GM18511 (cell line): Measurements from ENCODE around the gene FOSL2.
"Not testable (repeated sequence)": the region's sequence is repeated elsewhere in the genome, so short reads cannot be mapped to it uniquely, and the experiment has no call there.

Experiments used
- ATAC-seq: cut with Tn5 transposase; IDR thresholded peaks from one replicate; pipeline ENCODE4 v1.9.1; 2021; ENCODE audit warnings: mild to moderate bottlenecking, moderate library complexity; ENCODE audit not compliant: unreplicated experiment

Gene FOSL2

DNA sequence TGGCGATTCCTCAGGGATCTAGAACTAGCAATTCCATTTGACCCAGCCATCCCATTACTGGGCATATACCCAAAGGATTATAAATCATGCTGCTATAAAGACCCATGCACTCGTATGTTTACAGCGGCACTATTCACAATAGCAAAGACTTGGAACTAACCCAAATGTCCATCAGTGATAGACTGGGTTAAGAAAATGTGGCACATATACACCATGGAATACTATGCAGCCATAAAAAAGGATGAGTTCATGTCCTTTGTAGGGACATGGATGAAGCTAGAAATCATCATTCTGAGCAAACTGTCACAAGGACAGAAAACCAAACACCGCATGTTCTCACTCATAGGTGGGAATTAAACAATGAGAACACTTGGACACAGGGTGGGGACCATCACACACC lies 20.9 kb upstream of the FOSL2 start:
- ATAC-seq: not testable (repeated sequence)

DNA sequence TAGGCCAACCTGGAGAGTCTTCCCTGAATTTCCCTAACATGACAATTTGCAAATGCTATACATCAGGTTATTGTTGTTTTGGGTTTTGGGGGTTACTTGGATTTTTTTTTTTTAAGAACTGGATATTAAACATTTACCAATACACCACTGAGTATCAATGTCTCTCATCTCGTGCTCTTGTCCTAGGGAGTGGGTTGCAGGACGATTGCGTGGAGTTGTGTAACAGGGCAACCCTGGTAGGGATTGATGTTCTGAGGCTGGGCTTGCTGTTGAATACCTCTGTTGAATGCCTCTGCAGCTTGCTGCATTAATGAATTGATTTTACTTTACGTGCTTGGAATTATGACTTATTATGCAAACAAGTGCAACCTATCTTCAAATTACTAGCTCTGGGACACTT lies 18.8 kb upstream of the FOSL2 start:
- no peak for ATAC-seq

DNA sequence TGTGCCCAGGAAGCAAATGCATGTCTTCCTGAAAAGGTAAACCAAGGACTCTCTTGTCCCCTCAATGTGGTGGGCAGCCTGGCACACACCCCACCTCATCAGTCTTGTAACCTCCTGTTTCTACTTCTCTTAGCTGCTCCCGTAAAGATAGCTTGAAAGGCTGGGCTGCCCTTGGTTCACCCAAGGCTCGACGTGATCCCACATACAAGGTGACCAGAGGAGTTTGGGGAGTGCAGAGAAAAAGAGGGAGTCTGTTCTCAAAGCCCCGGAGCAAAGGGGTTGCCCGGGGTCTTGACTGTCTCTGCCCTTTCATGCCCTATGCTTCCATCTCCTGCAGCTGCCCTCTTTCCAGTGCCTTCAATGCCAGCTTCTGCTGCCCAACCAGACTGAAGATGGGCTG lies 18.3 kb upstream of the FOSL2 start:
- no peak for ATAC-seq

DNA sequence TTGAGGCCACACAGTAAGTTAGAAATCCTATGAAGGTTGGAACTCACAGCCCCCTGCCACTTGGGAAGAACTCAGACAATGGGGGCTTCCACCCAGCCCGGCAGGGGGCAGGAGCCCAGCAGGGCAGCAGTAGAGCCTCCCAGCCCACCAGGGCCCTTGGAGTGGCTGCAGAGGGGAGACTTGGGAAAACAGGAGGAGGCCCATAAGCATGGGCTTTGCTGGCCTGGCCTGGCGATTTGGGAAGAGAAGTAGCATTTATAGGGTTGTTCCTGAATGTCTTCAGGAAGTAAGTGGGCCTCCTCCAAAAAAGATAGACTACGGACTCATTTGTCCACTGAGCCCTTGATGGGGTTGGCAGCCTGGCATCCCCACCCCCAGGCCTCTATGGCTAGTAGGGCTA lies 17.4 kb upstream of the FOSL2 start:
- ATAC-seq: no peak

DNA sequence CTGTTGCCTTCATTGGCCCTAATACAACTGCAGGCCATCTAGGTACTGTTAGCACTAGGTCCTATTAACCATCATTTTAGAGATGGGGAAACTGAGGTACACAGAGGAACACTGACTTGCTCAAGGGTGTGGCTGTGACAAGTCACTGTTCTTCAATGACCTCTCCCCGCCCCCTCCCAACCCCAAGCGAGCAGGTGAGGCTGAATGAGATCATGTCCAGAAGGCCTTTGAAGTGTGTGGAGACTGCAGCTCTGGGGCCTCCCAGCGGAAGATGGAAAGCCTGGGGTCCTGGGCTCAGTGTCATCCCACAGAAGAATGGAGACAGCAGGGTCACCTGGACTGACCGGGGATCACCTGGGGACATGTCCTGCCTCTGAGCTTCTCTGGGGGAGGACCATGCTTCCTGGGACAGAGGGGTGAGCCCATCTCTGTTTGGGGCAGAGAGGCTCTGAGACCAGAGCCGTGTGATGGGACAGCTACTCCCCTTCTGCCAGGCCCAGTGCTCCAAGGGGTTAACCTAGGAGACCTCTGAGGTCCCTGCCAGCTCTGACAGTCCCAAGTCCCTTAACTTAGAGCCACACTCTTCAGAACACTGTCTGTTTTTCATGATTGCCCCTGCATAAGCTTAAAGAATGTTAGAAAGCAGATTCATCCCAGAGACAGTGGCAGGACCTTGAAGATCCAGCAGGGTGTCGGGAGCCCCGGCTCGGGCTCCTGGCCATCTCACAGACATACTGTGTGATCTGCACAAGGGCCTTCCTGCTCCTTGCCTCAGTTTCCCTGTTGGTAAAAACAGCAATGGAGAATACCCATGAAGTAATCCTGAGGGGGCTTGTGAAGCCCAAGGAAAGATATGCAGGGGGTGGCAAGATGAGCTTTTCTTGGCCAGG lies 16.7 kb upstream of the FOSL2 start:
- no peak for ATAC-seq

DNA sequence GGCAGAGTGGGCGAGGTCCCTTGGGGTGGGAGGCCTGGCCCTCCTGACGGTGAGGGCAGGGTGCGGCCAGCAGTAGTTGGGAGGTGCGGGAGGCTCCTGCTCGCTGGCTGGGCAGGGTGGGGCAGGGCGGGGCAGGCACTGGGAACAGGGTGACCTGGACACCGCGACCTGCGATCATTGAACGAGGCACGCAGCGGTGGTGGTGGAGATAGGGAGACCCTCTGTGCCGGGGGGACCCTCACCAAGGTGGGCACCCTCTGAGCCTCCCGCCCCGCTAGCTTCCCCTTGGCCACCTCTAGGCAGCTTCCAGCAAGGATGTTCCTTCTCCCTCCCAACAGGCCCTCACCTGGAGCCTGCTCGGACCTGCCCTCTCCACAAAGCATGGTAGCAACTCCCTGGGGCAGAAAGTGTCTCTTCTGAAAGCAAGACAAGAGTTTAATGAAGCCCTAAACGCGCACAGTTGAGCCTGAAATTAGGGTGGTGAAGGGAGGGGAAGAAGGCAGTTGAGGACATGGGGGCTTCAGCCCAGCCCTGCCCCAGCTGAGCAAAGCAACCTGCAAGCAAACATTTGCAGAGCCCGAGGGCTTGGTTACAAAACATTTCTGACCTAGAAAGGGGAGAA lies 15.4 kb upstream of the FOSL2 start:
- no peak for ATAC-seq

DNA sequence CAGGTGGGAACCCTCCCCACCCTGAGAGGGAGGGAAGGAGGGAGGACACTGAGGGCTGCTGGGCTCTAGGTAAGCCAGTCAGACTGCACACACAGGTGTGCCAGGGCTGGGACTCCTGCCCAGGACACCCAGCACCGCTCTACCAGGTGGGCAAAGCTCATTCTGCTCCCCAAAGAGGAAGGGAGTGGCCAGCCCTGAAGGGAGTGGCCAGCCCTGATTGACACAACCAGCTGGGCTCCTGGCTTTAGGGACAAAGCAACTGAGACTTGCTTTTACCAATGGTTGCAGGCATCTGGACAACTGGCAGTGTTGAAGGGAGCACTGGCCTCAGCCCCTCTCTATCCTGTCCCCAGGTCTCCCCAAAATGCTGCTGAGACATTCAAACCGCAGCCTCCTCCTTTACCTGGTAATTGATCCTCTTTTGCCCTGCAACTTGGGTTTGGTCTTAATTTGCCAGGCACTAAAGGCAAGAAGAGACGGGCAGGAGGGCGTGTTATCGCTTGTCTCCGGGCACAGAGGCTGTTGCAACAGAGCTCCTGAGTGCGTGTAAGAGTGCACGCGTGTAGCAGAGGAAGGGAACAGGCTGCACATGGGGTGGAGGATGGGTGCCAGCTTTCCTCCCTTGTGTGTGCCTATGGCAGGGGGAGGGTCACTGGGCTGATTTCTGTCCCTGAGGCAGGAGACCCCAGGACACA lies 14.5 kb upstream of the FOSL2 start:
- ATAC-seq: no peak

DNA sequence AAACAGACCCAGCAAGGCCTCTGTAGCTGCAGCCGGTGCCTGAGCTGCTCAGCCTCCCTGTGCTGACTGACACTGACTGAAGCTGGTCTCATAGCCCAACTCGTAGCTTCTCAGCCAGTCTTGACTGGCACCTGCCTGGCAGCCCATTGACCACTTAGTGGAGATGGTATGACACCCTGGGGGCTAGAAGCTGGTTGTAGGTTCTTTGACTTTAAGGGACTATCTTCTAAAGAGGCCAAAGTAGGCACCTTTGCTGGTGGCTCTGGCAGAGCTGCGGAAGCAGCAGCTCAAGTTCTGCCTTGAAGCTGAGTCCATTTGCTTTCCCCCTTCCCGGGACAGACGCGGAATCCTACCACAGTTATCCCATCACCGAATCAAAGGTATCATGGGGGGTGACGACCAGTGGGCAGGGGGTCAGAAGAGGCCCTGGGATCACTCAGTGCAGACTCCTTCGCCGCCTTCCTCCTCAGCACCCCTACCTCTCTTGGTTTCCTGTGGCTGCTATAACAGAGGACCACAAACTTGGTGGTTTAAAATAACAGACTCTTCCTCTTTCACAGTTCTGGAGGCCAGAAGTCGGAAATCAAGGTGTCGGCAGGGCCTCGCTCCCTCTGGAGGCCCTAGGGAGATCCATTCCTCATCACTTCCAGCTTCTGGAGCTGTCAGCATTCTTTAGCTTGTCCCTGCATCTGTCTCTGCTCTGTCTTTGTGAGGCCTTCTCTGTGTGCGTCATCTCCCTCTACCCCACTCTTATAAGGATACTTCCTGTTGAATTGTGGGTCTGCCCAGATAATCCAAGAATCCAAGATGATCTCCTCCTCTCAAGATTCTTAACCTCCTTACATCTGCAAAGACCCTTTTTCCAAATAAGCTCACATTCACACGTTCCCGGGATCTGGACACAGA lies 13.7 kb upstream of the FOSL2 start:
- no peak for ATAC-seq

DNA sequence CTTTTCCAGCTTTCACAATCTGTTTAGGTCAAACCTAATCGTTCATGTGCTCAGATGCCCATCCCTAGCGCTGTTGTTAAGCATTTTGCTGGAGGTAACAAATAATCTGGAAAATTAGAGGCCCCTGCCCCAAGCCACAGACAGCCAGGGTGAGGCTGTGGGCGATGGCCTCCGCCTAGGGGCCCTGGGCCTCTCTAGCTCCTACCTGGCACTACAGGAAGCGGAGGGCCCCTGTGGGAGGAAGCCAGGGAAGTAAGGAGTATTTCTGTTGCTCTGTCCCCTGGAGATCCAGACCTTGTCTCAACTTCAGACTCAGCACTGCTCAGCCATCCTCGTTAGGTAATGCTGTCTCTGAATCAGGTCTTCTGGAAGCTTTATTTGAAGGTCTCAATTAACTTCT lies 12.4 kb upstream of the FOSL2 start:
- ATAC-seq: no peak

DNA sequence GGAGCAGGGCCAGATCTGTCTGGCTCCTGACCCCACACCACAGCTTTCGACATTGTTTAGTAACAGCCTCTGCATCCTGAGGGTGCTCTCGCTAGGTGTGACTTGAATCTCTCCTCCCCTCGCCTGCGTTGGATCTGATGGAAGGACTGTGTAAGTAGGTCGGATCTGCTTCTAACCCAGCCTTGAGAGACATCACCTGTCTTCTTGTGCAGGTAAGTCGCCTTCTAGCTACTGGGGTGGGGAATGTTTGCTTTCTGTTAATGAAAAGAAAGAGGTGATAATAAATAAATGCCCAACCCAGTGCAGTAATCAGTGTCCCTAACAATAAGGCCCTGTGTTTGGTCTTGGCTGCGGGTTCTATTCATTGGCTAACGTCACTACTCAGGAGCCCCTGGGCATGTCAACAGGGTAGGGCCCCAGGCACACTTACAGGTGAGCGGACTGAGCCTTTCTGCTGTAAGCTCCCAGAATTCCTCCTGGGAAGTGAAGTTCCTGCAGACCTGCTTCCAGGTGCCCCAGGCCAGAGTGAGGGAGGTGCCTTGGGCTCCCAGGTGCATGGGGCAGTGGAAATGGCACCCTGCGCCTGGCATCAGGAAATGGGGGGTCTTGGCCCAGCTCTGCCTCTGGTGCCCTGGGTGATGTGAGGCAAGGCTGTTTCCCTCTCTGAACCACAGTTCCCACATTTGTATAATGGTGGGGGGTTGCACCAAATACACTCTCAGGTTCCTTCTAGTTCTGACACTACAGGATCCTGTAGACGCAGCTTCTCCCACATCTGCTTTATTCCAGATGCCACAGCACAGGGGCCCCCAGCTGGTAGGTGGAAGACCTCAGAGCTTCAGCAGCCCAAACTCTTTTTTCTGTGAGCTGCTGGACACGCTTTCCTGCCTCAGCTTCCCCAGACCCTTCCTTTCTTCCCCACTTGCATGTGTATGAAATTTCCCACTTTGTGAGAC lies 11.2 kb upstream of the FOSL2 start:
- ATAC-seq: no peak

DNA sequence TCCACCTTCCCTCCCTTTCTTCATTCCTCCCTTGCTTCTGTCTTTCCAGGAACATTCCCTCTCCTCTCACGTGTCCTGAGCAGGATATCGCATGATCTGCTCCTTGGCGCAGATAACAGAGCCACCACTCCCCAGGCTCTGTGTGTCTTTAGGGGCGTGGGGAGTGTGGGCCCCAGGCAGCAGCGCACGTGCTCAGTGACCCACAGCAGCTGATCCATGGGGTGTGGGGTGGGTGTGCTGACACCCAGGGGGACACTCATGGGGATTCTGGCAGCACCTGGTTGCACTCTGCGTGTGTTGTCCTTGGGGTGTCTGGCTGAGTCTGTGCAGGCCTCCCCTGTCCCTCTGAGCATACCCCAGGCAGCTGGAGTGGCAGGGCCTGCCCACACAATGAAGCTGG lies 9.9 kb upstream of the FOSL2 start:
- no peak for ATAC-seq

DNA sequence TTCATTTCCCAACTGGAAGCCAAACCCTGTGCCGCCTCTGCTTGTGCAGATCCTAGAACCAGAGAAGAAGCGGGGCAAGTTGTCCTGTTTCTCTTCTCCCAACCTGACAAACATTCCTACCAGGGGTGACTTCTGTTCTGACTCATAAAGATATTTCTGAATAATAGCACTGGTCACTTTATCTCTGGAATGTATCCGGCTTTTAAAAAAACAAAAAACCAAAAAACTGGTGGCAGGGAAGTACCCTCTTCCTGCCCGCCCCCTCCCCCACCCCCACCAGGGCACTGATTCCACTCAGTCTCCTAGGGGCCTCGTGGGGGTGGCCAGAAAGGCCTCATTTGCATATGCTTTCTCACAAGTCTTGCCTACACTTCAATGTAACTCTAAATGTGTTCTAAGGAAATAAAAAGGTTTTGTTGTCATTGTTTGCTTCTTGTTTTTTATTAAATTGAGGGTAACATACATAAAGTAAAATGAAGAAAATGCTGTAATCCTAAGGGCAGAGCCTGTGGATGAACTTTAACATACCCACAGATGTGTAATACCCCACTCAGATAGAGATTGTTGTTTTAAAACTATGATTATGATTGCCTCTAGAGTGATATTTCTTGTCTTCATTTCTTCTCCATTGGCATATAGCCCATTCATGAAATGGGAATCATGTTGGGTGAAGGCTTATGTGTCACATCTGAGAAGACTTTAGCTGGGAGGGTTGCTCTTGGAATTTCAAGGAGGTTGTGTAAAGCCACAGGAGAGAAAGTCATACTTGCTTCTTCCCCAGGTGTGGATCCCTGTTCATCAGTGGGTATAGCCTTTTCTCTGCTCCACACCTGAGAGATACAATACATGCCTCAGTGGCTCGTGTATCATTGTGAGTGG lies 5.3 kb upstream of the FOSL2 start:
- no peak for ATAC-seq

DNA sequence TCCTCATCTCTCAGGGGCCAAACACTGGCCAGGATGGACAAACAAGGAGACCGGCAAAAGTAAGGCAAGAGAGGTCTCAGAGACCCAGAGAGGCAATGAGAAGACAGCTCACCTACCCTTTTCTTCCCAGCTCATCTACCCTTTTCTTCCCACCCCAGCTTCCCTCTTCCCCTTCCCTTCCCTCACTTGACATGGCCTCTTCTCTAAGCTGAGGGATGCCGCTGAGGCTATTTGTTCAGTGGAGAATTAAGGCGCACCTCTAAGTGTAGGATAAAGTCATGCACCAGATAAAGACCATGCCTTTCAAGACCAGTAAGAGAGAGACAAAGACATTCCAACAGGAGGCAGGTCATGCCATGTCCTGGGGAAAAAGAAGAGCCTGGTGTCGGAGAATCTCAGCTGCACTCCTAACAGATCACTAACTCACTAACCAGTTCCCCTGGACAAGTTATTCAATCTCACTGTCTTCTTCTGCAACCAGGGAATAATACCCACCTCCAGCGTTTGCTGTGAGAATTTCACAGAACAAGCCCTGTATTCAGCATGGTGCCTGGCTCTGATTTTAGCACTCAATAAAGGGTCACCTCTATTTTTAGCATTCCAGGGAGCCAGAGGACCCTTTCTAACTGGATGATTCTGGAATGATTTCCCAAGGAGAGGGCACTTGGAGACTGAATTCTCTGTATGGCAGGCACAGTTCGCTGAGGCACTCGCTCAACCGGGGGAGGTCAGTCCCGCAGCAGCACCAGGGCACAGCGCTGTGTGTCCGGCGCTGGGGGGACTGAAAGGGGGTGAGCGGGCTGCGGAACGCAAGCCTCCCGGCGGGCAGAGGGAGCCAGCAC lies 3.0 kb upstream of the FOSL2 start:
- ATAC-seq: no peak

DNA sequence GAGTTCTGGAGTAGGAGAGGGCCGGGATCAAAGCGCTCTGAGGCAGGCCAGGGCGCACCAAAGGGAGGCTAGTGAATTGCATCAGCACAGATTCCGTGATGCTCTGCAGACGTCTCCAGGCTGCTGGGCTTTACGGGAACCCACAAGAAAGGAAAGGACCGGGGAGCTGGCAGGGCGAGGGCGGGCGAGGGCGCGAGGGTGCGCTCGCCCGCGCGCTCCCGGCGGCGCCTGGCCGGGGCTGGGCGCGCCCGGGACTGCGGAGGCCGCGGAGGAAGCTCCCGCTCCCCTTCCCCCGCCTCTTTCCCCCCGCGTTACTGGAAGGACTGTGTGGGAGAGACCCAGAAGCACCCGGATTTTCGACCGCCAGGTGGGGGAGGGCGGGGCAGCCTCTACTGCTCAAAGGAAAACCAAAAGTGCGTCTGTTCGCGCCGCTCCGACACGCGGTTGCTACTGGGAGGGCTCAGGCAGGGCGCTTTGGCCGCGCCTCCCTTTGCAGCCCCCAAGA lies 2.4 kb upstream of the FOSL2 start:
- peak; percentile 19 for ATAC-seq

DNA sequence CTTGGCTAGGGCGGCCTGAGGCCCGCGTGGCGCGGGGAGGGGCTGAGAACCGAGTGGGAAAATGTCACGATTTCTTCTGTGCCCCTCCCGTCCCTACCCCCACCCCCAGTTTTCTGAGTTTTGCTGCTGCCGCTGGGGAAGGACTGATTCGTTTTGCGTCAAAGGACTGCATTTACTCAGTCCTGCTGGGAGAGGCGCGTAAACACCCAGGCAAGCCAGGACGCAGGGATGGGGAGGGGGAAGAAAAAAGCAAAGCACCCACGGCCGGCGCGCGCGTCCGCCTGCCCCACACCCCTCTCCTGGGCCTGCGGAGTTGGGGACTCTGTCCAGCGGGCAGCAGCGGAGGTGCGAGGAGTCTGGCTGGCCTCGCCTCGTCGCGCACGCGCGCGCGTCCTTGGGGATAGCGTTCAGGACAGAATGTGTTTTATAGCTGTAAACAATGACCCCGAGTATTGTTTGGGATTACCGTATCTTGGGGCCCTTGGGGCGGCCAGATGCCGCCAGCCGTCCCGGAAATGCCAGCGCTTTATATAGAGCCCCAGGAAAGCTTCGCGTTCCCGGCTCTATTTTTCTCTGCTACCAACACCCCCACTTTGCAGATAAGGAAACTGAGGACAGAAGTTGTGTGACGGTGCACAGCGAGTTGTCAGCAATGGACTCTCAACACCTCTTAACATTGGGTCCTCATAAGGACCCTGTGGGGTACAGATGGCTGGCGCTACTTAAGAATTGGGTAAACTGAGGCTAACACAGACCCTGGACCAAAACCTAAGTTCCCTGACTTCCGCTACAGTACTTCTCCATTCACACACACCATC lies 1.7 kb upstream of the FOSL2 start:
- no peak for ATAC-seq

DNA sequence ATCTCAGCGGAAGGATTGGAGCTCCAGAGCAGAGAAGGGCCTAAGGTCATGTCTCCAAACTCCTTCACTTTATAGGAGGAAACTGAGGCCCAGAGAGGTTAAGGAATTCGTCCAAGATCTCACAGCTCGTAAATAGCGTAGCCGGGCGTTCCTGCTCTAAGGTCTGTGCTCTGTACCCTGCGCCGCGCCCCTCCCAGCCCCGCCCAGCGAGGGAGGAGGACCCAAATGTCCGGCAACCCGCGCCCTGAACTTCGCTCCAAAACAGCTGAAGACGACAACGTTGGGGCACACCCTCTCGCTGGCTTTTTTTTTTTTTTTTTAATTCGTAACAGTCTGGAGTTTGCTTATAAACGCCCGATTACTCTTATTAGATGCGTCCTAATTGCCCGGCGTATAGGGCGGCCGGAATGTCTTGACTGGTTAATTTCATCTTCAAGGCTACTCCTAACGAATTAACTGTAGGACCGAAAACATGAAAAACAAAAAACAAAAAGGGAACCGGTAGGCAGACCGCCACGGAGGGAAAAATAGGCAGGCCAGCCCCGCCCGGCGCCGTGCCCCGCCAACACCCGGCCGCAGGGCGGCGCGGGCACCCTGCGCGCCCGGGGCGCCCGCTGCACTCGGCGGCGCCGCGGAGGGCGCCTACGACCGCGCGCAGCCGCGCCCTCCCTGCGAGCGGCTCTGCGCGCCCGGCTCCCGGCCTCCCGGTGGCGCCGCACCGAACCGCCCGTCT lies 928 bp upstream of the FOSL2 start:
- peak; percentile 42 for ATAC-seq
